Smooth muscle cell (in vitro differentiated cells): ENCODE measurements around the gene TNS4. TPM values are rescaled to one million over a fixed set of nuclear protein-coding genes. Genes with fewer than 3 reads are reported as not detected.

Experiments used
- DNase-seq: peaks from one replicate; lab custom pipeline; 2025; ENCODE audit not compliant: unreplicated experiment; lab: John Stamatoyannopoulos, UW
- H2AFZ ChIP-seq: fragments of 200-600 bp; sonication (generic); 2 replicates; pipeline ENCODE4 v1.6.0; 2016; ENCODE audit warnings: antibody characterized with exemption, low read depth, mild to moderate bottlenecking
- H3F3A ChIP-seq: fragments of 200-600 bp; sonication (generic); 2 replicates; pipeline ENCODE4 v1.6.0; 2017; ENCODE audit warnings: antibody characterized with exemption, low read depth
- H3K27ac ChIP-seq: fragments of 200-600 bp; sonication (generic); 2 replicates; pipeline ENCODE4 v1.5.1; 2016; ENCODE audit warnings: low read depth, mild to moderate bottlenecking
- H3K27me3 ChIP-seq: fragments of 200-600 bp; sonication (generic); 2 replicates; pipeline ENCODE4 v1.6.1; 2016; ENCODE audit warnings: low read depth, mild to moderate bottlenecking
- H3K36me3 ChIP-seq: fragments of 200-600 bp; sonication (generic); 2 replicates; pipeline ENCODE4 v1.5.1; 2016; ENCODE audit warnings: low read depth
- H3K4me1 ChIP-seq: fragments of 200-600 bp; sonication (generic); 2 replicates; pipeline ENCODE4 v1.5.1; 2016; ENCODE audit warnings: low read depth
- H3K4me2 ChIP-seq: fragments of 200-600 bp; sonication (generic); 2 replicates; pipeline ENCODE4 v1.6.0; 2016; ENCODE audit warnings: mild to moderate bottlenecking
- H3K4me3 ChIP-seq: fragments of 200-600 bp; sonication (generic); 2 replicates; pipeline ENCODE4 v1.5.1; 2016; ENCODE audit warnings: mild to moderate bottlenecking
- H3K79me2 ChIP-seq: fragments of 200-600 bp; sonication (generic); 2 replicates; pipeline ENCODE4 v1.6.0; 2016; ENCODE audit warnings: low read depth, mild to moderate bottlenecking
- H3K9ac ChIP-seq: fragments of 200-600 bp; sonication (generic); 2 replicates; pipeline ENCODE4 v1.6.0; 2016; ENCODE audit warnings: low read depth
- H3K9me3 ChIP-seq: fragments of 200-600 bp; sonication (generic); replicated peaks from 2 replicates; pipeline ENCODE4 v1.5.1; 2016; ENCODE audit warnings: low read depth
- H4K20me1 ChIP-seq: fragments of 200-600 bp; sonication (generic); 2 replicates; pipeline ENCODE4 v1.6.0; 2016; ENCODE audit warnings: low read depth
- WGBS: methylation state at CpG from one replicate; pipeline ENCODE4 v1.1.7; 2016; ENCODE audit warnings: low lambda C conversion rate; 5-methylcytosine and 5-hydroxymethylcytosine counted together
- polyA plus RNA-seq: library from polyadenylated mRNA; unstranded; fragments of >200 nt; fragmentation: Nextera tagmentation; extraction: Ambion mirVana; gene quantifications from 2 replicates; pipeline ENCODE4 v1.2.1, GENCODE V29; 2016
- total RNA-seq: library from RNA; depleted of rRNA; stranded (reverse); fragments of >200 nt; gene quantifications from 2 replicates; pipeline ENCODE4 v1.2.3, GENCODE V29; 2014
- TF ChIP-seq, protein P1 (sequence below): fragments of 200-600 bp; sonication (generic); IDR thresholded peaks from 2 replicates; pipeline ENCODE4 v1.5.1; 2017; ENCODE audit warnings: borderline replicate concordance, mild to moderate bottlenecking, antibody characterized with exemption; ENCODE audit not compliant: insufficient read depth, poor library complexity, severe bottlenecking

TNS4 gene
- total and polyA plus RNA-seq, 2 experiments from 2014 or later = 0.13 to 1.2 TPM

DNA sequence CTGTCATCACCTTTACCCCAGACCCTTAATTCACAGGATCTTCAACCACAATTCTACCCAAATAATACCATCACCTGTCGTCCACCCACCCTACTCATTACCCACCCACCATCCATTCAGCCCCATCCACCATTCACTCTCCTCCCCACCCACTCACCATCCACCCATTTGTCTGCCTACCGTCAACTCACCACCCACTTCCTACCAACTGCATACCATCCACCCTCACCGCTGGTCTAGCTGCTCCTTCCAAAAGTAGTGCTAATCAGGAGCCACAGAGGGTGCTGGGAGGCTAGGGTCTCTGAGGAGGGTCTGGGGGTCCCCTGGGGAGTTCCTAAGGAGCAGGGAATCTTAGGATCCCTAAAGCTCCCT lies 70.2 kb downstream of the TNS4 start:
- 79% methylated on average over 3 of the region's 3 CpGs for WGBS
- DNase-seq = no peak
- no peak overlapping the region for H2AFZ ChIP-seq
- no peaks in the 10 kb centered on the region for H3K36me3 ChIP-seq
- no peak overlapping the region for H3K9ac ChIP-seq
- no peaks in the 10 kb centered on the region for H4K20me1 ChIP-seq
- no peak overlapping the region for H3K4me2 ChIP-seq
- no peaks in the 10 kb centered on the region for H3K9me3 ChIP-seq
- H3K27me3 ChIP-seq = no peaks in the 10 kb centered on the region
- TF ChIP-seq, protein P1, sequence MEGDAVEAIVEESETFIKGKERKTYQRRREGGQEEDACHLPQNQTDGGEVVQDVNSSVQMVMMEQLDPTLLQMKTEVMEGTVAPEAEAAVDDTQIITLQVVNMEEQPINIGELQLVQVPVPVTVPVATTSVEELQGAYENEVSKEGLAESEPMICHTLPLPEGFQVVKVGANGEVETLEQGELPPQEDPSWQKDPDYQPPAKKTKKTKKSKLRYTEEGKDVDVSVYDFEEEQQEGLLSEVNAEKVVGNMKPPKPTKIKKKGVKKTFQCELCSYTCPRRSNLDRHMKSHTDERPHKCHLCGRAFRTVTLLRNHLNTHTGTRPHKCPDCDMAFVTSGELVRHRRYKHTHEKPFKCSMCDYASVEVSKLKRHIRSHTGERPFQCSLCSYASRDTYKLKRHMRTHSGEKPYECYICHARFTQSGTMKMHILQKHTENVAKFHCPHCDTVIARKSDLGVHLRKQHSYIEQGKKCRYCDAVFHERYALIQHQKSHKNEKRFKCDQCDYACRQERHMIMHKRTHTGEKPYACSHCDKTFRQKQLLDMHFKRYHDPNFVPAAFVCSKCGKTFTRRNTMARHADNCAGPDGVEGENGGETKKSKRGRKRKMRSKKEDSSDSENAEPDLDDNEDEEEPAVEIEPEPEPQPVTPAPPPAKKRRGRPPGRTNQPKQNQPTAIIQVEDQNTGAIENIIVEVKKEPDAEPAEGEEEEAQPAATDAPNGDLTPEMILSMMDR = no peak
- peaks cover 3% of the 10 kb centered on the region for H3K4me1 ChIP-seq
- no peaks in the 10 kb centered on the region for H3K79me2 ChIP-seq
- H3K27ac ChIP-seq = no peak overlapping the region
- H3F3A ChIP-seq = no peaks in the 10 kb centered on the region
- H3K4me3 ChIP-seq = no peak overlapping the region

GRCh38 chr17:40430272-40431230 lies 70.9 kb downstream of the TNS4 start:
- 93% methylated on average over 10 of the region's 10 CpGs for WGBS
- H3K9me3 ChIP-seq = no peaks in the 10 kb centered on the region
- peaks cover 3% of the 10 kb centered on the region for H3K4me1 ChIP-seq
- H3K4me3 ChIP-seq = no peak overlapping the region
- no peaks in the 10 kb centered on the region for H4K20me1 ChIP-seq
- no peaks in the 10 kb centered on the region for H3K36me3 ChIP-seq
- H2AFZ ChIP-seq = no peak overlapping the region
- DNase-seq = no peak
- H3K27ac ChIP-seq = no peak overlapping the region
- H3K79me2 ChIP-seq = no peaks in the 10 kb centered on the region
- H3K4me2 ChIP-seq = no peak overlapping the region
- H3F3A ChIP-seq = no peaks in the 10 kb centered on the region
- H3K27me3 ChIP-seq = no peaks in the 10 kb centered on the region
- no peak overlapping the region for H3K9ac ChIP-seq
- TF ChIP-seq, protein P1 = no peak

DNA sequence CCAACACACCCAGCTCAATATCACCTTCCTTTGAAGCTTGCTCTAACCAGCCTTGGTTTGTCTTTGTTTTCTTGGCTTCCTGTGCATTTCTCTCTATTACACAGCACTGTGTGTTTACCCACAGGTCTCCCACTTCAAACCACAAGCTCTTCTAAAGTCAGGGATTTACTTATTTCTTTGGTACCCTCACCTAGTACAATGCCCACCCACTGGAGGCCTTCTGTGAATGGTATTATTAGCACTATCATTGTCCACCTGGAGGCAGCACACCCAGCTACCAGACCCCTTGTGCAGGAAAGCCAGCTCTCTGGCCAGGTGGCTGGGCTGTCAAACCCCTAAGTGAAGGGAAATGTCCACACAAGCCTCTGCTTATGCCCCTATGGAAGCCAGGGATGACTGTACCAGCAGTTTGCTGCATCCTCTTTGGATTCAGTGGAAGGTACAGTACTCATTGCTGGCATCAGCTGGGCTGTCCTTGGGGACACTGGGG lies 74.4 kb downstream of the TNS4 start:
- Histone ChIP-seq H3K27ac (no peak overlapping the region), H3K4me3 (no peak overlapping the region), H2AFZ (no peak overlapping the region), H3K27me3 (no peaks in the 10 kb centered on the region), H3K4me2 (no peak overlapping the region), H3K36me3 (no peaks in the 10 kb centered on the region), H3F3A (no peaks in the 10 kb centered on the region), H3K4me1 (no peaks in the 10 kb centered on the region), H3K9me3 (no peaks in the 10 kb centered on the region), H3K9ac (no peak overlapping the region), H3K79me2 (no peaks in the 10 kb centered on the region), H4K20me1 (no peaks in the 10 kb centered on the region)
- DNase-seq = no peak
- TF ChIP-seq, protein P1 = no peak

Other genes with a start within 250 kb of the TNS4 start
- gene CDC6, start 213.7 kb downstream of the TNS4 start, total RNA-seq = 10.4 and 15.1 TPM in 2 replicates
- 5.2 and 5.5 TPM in 2 replicates for gene CDC6, start 213.7 kb downstream of the TNS4 start, polyA plus RNA-seq
- 13.6 and 22.5 TPM in 2 replicates for gene RARA, start 192.4 kb downstream of the TNS4 start, total RNA-seq
- 21.6 and 22.1 TPM in 2 replicates for gene RARA, start 192.4 kb downstream of the TNS4 start, polyA plus RNA-seq
- gene GJD3, start 136.9 kb downstream of the TNS4 start, total RNA-seq = not detected in 2 replicates
- gene GJD3, start 136.9 kb downstream of the TNS4 start, polyA plus RNA-seq = 0.27 and 0.30 TPM in 2 replicates
- 42.3 and 45.5 TPM in 2 replicates for gene TOP2A, start 83.7 kb downstream of the TNS4 start, total RNA-seq
- gene TOP2A, start 83.7 kb downstream of the TNS4 start, polyA plus RNA-seq = 15.4 and 26.2 TPM in 2 replicates
- gene IGFBP4, start 58.2 kb downstream of the TNS4 start, total RNA-seq = 63.8 and 91.0 TPM in 2 replicates
- 305 and 413 TPM in 2 replicates for gene IGFBP4, start 58.2 kb downstream of the TNS4 start, polyA plus RNA-seq
- not detected in 2 replicates for gene CCR7, start 63.8 kb upstream of the TNS4 start, total RNA-seq
- gene CCR7, start 63.8 kb upstream of the TNS4 start, polyA plus RNA-seq = not detected in 2 replicates
- 87.5 and 95.9 TPM in 2 replicates for gene SMARCE1, start 146.2 kb upstream of the TNS4 start, total RNA-seq
- gene SMARCE1, start 146.2 kb upstream of the TNS4 start, polyA plus RNA-seq = 101 and 115 TPM in 2 replicates
- gene KRT222, start 163.6 kb upstream of the TNS4 start, total RNA-seq = not detected in 2 replicates
- not detected in 2 replicates for gene KRT222, start 163.6 kb upstream of the TNS4 start, polyA plus RNA-seq
- gene KRT24, start 202.1 kb upstream of the TNS4 start, total RNA-seq = not detected in 2 replicates
- gene KRT24, start 202.1 kb upstream of the TNS4 start, polyA plus RNA-seq = not detected in 2 replicates